ENCODE measurements around the gene DPCD. TPM values are rescaled to one million over a fixed set of nuclear protein-coding genes. Genes with fewer than 3 reads are reported as not detected.

Gene DPCD
- total and polyA plus RNA-seq, 4 donors, result 5.1 to 6.9 (median 5.6) TPM

- no peak for TF ChIP-seq FOXA2 (IDR thresholded peaks at IDR 0.05)
- no peak for TF ChIP-seq SP1 (IDR thresholded peaks at IDR 0.05)
- no peak for TF ChIP-seq HNF4A (conservative IDR thresholded peaks at IDR 0.05)
- TF ChIP-seq RXRA (IDR thresholded peaks at IDR 0.05), result no peak
- no peak for TF ChIP-seq TAF1 (conservative IDR thresholded peaks at IDR 0.05)
- no peak for TF ChIP-seq REST (IDR thresholded peaks at IDR 0.05)
- no peak for TF ChIP-seq MAX (IDR thresholded peaks at IDR 0.05)
- no peak for TF ChIP-seq EGR1 (IDR thresholded peaks at IDR 0.05; ENCODE audit: low read depth in 2 of 2)
- TF ChIP-seq YY1 (IDR thresholded peaks at IDR 0.05), result no peak
- TF ChIP-seq HNF4G (IDR thresholded peaks at IDR 0.05), result no peak
- TF ChIP-seq NR2F2 (IDR thresholded peaks at IDR 0.05), result no peak
- no peak for TF ChIP-seq RAD21 (IDR thresholded peaks at IDR 0.05)
- no peak for TF ChIP-seq ZBTB33 (IDR thresholded peaks at IDR 0.05)
- peaks cover 0 to 7% (median 1%) of the 10 kb centered on the region in 4 donors for H3K27me3 ChIP-seq (ENCODE audit: control insufficient read depth in 4 of 4, insufficient read depth in 4 of 4, low read length in 3 of 4)
- H3K4me3 ChIP-seq (ENCODE audit: low read depth in 1 of 3, low read length in 3 of 3), result no peak overlapping the region
- H3K9me3 ChIP-seq (ENCODE audit: control insufficient read depth in 4 of 4, low read length in 3 of 4), result peaks cover 5 to 10% (median 8%) of the 10 kb centered on the region in 4 donors
- peaks cover 7 to 16% (median 9%) of the 10 kb centered on the region in 4 donors for H3K4me1 ChIP-seq (ENCODE audit: control insufficient read depth in 4 of 4, insufficient read depth in 4 of 4, low read length in 3 of 4)
- 94% methylated on average over 2 of the region's 2 CpGs for WGBS
- peaks cover 0 to 6% (median 0%) of the 10 kb centered on the region in 4 donors for H3K36me3 ChIP-seq (ENCODE audit: control insufficient read depth in 4 of 4, insufficient read depth in 3 of 4, low read depth in 1 of 4, low read length in 3 of 4)
- no peak for DNase-seq (ENCODE audit: low spot score)
- no peak overlapping the region for H3K9ac ChIP-seq (ENCODE audit: low read depth in 1 of 2, low read length in 2 of 2)
- no peak overlapping the region for H3K27ac ChIP-seq (ENCODE audit: low read depth in 1 of 2, low read length in 2 of 2)
Measured at GRCh38 chr10:101572785-101573184, 15.3 kb upstream of the DPCD start.

GRCh38 chr10:101573885-101574753 lies 14.0 kb upstream of the DPCD start:
- H3K36me3 ChIP-seq (ENCODE audit: control insufficient read depth in 4 of 4, insufficient read depth in 3 of 4, low read depth in 1 of 4, low read length in 3 of 4), result peaks cover 0 to 19% (median under 1%) of the 10 kb centered on the region in 4 donors
- no peak for TF ChIP-seq NR2F2 (IDR thresholded peaks at IDR 0.05)
- TF ChIP-seq HNF4G (IDR thresholded peaks at IDR 0.05), result no peak
- TF ChIP-seq GABPA (IDR thresholded peaks at IDR 0.05 in 1 of 2, conservative IDR thresholded peaks at IDR 0.05 in 1 of 2), result no peak
- no peak for TF ChIP-seq CTCF (IDR thresholded peaks at IDR 0.05; ENCODE audit: low read depth, low read length, missing input control)
- TF ChIP-seq RAD21 (IDR thresholded peaks at IDR 0.05), result no peak
- TF ChIP-seq RXRA (IDR thresholded peaks at IDR 0.05), result no peak
- TF ChIP-seq SP1 (IDR thresholded peaks at IDR 0.05), result no peak
- no peak for TF ChIP-seq EGR1 (IDR thresholded peaks at IDR 0.05; ENCODE audit: low read depth in 2 of 2)
- H3K4me3 ChIP-seq (ENCODE audit: low read depth in 1 of 3, low read length in 3 of 3), result no peak overlapping the region
- H3K27me3 ChIP-seq (ENCODE audit: control insufficient read depth in 4 of 4, insufficient read depth in 4 of 4, low read length in 3 of 4), result peaks cover 0 to 7% (median 1%) of the 10 kb centered on the region in 4 donors
- H3K4me1 ChIP-seq (ENCODE audit: control insufficient read depth in 4 of 4, insufficient read depth in 4 of 4, low read length in 3 of 4), result peaks cover 7 to 16% (median 9%) of the 10 kb centered on the region in 4 donors
- H3K27ac ChIP-seq (ENCODE audit: low read depth in 1 of 2, low read length in 2 of 2), result no peak overlapping the region
- DNase-seq (ENCODE audit: low spot score), result no peak
- 94% methylated on average over 25 of the region's 25 CpGs for WGBS
- H3K9ac ChIP-seq (ENCODE audit: low read depth in 1 of 2, low read length in 2 of 2), result no peak overlapping the region
- peaks cover 5 to 10% (median 8%) of the 10 kb centered on the region in 4 donors for H3K9me3 ChIP-seq (ENCODE audit: control insufficient read depth in 4 of 4, low read length in 3 of 4)

Measured in liver (tissue), 9 donors.